HG03354 (cell line): ENCODE data around the gene IFT172.
"Not testable (repeated sequence)": the region's sequence is repeated elsewhere in the genome, so short reads cannot be mapped to it uniquely, and the experiment has no call there.

Experiments used
- ATAC-seq: cut with Tn5 transposase; IDR thresholded peaks from one replicate; pipeline ENCODE4 v1.9.1; 2021; ENCODE audit warnings: mild to moderate bottlenecking; ENCODE audit not compliant: unreplicated experiment, poor library complexity, severe bottlenecking

IFT172 gene

GRCh38 chr2:27428213-27428977 lies 61.1 kb downstream of the IFT172 start, which contains the start of gene NRBP1:
Gene NRBP1, plus strand, starts transcription at chr2:27428631. Its CDS starts 4,643 bp downstream, at chr2:27433274.
- ATAC-seq = peak; percentile 88

- ATAC-seq = no peak
Observed at GRCh38 chr2:27427863-27428212, 61.7 kb downstream of the IFT172 start.

- ATAC-seq = not testable (repeated sequence)
Observed at GRCh38 chr2:27425039-27425438, 64.5 kb downstream of the IFT172 start.

- no peak for ATAC-seq
Observed at GRCh38 chr2:27422958-27423357, 66.6 kb downstream of the IFT172 start.

GRCh38 chr2:27421660-27422250 lies 67.8 kb downstream of the IFT172 start:
- ATAC-seq = no peak

- no peak for ATAC-seq
Observed at GRCh38 chr2:27420996-27421395, 68.5 kb downstream of the IFT172 start.

- ATAC-seq = no peak
Observed at GRCh38 chr2:27416151-27416550, 73.4 kb downstream of the IFT172 start.

- ATAC-seq = no peak
Observed at GRCh38 chr2:27412419-27413152, 77.0 kb downstream of the IFT172 start.

GRCh38 chr2:27409321-27410073 lies 80.0 kb downstream of the IFT172 start, which contains the start of gene PPM1G:
Gene PPM1G, minus strand, starts transcription at chr2:27409591. Its CDS starts 169 bp downstream, at chr2:27409422.
- ATAC-seq = peak; percentile 96

GRCh38 chr2:27408601-27409320 lies 80.8 kb downstream of the IFT172 start:
- peak; percentile 30 for ATAC-seq

GRCh38 chr2:27407798-27408491 lies 81.6 kb downstream of the IFT172 start:
- no peak for ATAC-seq

GRCh38 chr2:27400348-27401135 lies 89.0 kb downstream of the IFT172 start:
- no peak for ATAC-seq

- no peak for ATAC-seq
Observed at GRCh38 chr2:27398962-27399361, 90.6 kb downstream of the IFT172 start.
